A549 (cell line): ENCODE data around the gene OCA2.

Experiments
- CBX8 ChIP-seq: fragments of 200-600 bp; sonication (generic); IDR thresholded peaks from 2 replicates; pipeline ENCODE4 v1.6.1; 2016
- CTCF ChIP-seq: fragments of >200 bp; sonication (Bioruptor Twin); formaldehyde crosslinking; IDR thresholded peaks from 3 replicates; pipeline ENCODE4 v1.5.1; 2016
- EP300 ChIP-seq, 2 experiments: fragments of >200 bp; sonication (Bioruptor Twin); formaldehyde crosslinking; IDR thresholded peaks; 2 replicates in 1 of 2; 3 replicates in 1 of 2; pipeline ENCODE4 v1.6.1; 2016 to 2017
- POLR2A ChIP-seq: IDR thresholded peaks from 2 replicates; pipeline ENCODE4 v1.6.1; 2012; ENCODE audit warnings: mild to moderate bottlenecking, low read length
- SMC3 ChIP-seq: fragments of >200 bp; sonication (Bioruptor Twin); formaldehyde crosslinking; IDR thresholded peaks from 3 replicates; pipeline ENCODE4 v1.6.1; 2018; ENCODE audit warnings: inconsistent platforms
- TF ChIP-seq, protein P1 (sequence below): fragments of >200 bp; sonication (Bioruptor Twin); formaldehyde crosslinking; IDR thresholded peaks from 3 replicates; pipeline ENCODE4 v1.6.1; 2016

- no peak for TF ChIP-seq POLR2A
- no peak for TF ChIP-seq CBX8
- TF ChIP-seq CTCF = no peak
- TF ChIP-seq, protein P1, sequence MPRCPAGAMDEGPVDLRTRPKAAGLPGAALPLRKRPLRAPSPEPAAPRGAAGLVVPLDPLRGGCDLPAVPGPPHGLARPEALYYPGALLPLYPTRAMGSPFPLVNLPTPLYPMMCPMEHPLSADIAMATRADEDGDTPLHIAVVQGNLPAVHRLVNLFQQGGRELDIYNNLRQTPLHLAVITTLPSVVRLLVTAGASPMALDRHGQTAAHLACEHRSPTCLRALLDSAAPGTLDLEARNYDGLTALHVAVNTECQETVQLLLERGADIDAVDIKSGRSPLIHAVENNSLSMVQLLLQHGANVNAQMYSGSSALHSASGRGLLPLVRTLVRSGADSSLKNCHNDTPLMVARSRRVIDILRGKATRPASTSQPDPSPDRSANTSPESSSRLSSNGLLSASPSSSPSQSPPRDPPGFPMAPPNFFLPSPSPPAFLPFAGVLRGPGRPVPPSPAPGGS = no peak
- TF ChIP-seq SMC3 = no peak
- no peak for TF ChIP-seq EP300 (IDR thresholded peaks at IDR 0.05)
These were observed 128.3 kb downstream of the OCA2 start for GRCh38 chr15:27970661-27971392.
